Left ventricle myocardium superior (tissue), 1 donor: ENCODE results near the gene BAG1. TPM values are rescaled to one million over a fixed set of nuclear protein-coding genes. Genes with fewer than 3 reads are reported as not detected.

Source experiments
- ATAC-seq: fragments of 200-7000 bp; cut with Tn5 transposase; one replicate; pipeline ENCODE4 v1.9.1; 2020; ENCODE audit warnings: mild to moderate bottlenecking, moderate library complexity
- DNase-seq: peaks from one replicate; pipeline ENCODE4 v3.0.0-alpha.2; 2020
- intact Hi-C: fragments of 100-400 bp; cut with micrococcal nuclease; formaldehyde crosslinking; loops from one replicate; pipeline ENCODE4 v1.11.0; 2022
- total RNA-seq: library from RNA; stranded (reverse); fragmentation: NEBNext Ultra II Directional; extraction: Animal tissue kit (Norgen Biotek cat#: 25700); gene quantifications from one replicate; pipeline ENCODE4 v1.2.1, GENCODE V29; 2021
- donor health status: DM: no; HTN: yes; CAD: no; lungs with severe emphysema.

BAG1 gene
- total RNA-seq, 1 donor from 2014 or later = 161 TPM

- DNase-seq (no peak), ATAC-seq (no peak)
- intact Hi-C loops = no loop called here
These were observed 22.6 kb upstream of the BAG1 start for GRCh38 chr9:33287087-33287490.

- ATAC-seq = no peak
- no peak for DNase-seq
- intact Hi-C loops = no loop called here
These were observed 21.0 kb upstream of the BAG1 start for GRCh38 chr9:33285502-33285901.

DNA sequence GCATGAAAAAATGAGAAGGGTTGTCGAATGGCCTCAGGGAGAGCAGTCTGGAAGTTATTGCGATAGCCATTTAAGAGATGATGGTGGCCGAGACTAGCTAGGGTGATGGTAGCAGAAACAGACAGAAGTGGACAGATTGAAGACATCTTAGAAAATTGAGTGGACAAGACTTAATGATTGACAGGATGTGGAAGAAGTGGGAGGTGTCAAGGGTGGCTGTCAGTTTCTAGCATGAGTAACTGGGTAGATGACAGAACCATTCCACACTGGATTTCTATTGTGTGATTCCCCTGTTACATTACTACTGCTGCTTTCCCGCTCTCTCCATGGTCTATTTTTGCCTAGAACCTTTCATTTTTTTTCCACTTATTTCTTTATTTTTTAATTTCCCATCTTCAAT is 13.0 kb upstream of the BAG1 start:
- intact Hi-C loops = no loop called here
- ATAC-seq (no peak), DNase-seq (no peak)

- intact Hi-C loops = no loop called here
- ATAC-seq (no peak), DNase-seq (no peak)
These were observed 9.4 kb upstream of the BAG1 start for GRCh38 chr9:33273972-33274328.

DNA sequence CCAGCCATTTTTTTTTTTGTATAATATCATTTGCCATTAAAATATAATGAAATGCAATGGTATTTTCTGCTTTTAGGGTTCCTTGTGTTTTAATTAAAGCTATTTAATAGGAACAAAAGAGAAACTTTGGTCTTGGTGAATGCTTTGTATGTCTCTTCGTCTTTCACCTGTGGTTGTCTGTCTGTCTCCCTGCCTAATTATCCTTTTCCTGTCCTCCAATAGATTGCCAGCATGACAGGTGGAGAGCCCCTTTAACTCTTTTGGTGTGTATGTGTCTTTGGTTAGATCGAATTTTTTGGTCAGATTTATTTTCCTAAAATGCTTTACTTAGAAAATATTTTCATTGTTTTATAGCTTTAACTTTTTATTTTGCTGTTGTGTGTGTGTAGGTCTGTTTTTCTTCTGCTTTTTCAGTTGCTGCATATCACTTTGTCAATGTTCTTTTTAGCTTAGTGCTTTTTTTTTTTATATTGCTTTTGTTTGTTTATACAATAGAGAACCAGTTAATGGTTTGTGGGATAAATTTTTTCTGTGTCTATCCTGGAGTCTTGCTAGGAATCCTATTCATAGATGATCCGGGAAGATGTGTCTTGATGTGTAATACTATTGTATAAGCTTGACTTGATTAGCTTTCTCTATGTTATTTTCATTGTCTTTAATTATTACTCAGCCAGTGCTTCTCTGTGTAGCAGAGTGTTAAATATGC is 8.9 kb upstream of the BAG1 start:
- ATAC-seq (no peak), DNase-seq (no peak)
- intact Hi-C loops = no loop called here

GRCh38 chr9:33272061-33272460 is 7.6 kb upstream of the BAG1 start:
- intact Hi-C loops = no loop called here
- no peak for ATAC-seq
- no peak for DNase-seq

GRCh38 chr9:33270146-33270545 is 5.6 kb upstream of the BAG1 start:
- no peak for ATAC-seq
- no peak for DNase-seq
- intact Hi-C loops = no loop called here

DNA sequence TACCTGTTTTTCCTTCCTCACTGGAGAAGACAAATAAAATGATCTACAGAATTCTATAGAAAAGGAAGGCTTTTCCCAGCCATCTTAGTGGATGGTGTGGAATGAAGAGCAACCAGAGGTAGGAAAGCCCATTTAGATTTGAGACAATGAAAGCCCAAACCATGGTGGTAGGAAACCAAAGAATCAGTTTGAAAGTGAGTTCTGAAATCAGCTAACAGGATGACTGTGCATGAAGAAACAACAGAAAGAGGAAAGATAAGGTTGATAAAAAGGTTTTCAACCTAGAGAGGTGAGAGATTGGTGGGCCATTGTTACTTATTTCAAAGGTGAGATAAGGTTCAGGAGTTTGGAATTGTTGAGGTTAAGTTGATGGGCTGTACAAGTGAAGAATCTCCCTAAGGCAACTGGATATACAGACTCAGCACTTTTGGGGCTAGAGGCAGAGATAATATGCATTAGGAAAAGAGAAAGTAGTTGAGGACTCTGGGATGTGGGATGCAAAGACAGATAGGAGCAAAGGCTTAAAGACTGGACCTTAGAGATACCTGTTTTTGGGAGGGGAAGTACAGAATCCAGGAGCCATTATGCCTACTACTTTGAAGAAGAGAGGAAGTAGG is 2.8 kb upstream of the BAG1 start:
- no peak for DNase-seq
- ATAC-seq = no peak
- intact Hi-C loops = no loop called here

- DNase-seq = no peak
- intact Hi-C loops = no loop called here
- peak; percentile 0 for ATAC-seq
These were observed 830 bp upstream of the BAG1 start for GRCh38 chr9:33265211-33265865.

DNA sequence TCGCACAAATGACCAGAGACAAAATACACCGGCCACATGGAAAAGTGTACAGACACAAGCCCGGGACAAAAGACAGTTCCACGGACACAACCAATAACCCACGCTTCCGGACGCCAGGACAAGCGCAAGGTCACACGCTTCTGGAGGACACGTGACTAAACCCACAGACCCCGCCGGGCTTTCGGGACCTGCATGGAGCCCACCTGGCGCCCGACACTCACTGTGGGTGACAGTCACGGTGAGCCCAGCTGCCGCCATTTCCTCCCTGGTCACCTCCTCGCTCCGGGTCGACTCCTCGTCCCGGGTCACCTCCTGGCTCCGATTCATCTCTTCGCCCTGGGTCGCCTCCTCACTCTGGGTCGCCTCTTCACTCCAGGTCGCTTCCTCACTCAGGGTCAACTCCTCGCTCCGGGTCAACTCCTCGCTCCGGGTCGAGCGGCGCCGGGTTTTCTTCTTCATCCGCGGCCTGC is 470 bp downstream of the BAG1 start:
- peak; percentile 32 for ATAC-seq
- intact Hi-C loops = no loop called here
- peak; percentile 68 for DNase-seq

- DNase-seq (peak; percentile 35), ATAC-seq (peak; percentile 6)
- intact Hi-C loops = no loop called here
These were observed 1.1 kb downstream of the BAG1 start for GRCh38 chr9:33263131-33264002.

DNA sequence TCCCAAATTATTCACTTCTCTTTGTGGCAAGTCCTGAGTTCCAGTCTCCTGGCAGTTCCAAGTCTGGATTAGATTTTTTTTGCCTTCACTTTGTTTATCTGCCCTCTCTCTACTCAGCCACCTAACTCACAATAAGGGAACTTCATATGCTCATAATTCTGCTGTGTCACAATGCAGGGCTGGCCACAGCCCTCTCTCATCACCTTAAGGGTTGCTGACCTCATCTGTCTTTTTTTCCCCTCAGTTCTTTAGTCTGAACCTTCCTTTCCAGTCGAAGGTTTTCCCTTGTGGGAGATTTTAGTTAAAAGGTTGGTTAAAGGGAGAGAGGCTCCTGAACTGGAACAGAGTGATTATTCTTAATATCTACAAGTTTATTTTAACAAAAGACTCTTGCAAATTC is 4.1 kb downstream of the BAG1 start:
- ATAC-seq (no peak), DNase-seq (no peak)
- intact Hi-C loops = no loop called here

GRCh38 chr9:33257276-33257675 is 7.2 kb downstream of the BAG1 start:
- ATAC-seq (peak; percentile 60), DNase-seq (no peak)
- intact Hi-C loops = no loop called here

- ATAC-seq = no peak
- intact Hi-C loops = no loop called here
- DNase-seq = no peak
These were observed 8.3 kb downstream of the BAG1 start for GRCh38 chr9:33256236-33256635.

DNA sequence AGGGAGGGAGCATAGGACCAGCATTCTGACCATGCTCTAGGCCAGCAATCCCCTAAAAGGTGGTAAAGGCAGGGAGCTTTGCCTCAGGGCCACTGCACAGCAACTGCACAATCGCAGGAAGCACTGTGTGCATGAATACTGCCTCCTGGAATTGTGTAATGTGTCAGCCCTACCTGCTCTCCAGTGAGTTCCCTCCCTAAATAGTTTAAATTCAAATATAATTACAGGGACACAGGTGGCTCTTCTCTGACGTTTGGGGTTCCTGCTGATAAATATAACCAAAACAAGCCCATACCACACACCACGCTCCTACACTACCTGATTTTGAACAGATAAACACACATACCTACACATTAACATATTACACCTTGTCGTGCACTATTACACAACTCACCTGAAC is 9.0 kb downstream of the BAG1 start:
- intact Hi-C loops = no loop called here
- no peak for ATAC-seq
- no peak for DNase-seq

DNA sequence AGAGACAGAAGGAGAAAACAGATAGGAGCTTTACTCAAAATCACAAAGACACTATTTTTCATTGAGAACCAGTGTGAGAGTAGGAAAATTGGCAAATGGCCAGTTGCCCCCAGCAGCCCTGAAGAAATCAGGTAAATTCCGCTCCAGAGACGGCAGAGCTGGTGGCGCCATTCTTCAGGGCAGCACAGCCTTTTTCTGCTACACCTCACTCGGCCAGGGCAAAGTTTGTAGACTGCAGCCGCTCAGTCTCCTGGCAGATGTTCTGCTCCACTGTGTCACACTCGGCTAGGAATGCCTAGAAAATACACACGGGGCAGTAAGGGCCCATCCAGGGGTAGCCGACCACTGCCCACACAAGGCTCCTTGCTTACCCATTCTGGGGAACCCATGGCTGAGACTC is 9.5 kb downstream of the BAG1 start:
- DNase-seq (no peak), ATAC-seq (no peak)
- intact Hi-C loops = no loop called here

DNA sequence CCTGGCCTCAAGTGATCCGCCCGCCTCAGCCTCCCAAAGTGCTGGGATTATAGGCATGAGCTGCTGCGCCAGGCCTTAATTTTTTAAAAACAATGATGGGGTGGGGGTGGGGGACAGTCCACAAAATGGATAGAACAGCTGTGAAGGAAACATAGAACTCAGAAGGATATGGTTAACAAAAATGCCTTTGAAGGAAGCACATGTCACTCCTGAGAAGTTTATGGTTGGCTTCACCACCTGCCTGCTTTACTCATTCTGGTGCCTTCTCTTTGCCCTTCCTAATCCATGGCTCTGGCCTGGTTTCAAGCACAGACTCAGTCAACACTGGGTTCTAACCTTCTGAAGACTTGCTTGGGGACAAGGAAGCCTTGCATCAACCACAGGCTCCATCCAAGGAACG is 10.3 kb downstream of the BAG1 start:
- intact Hi-C loops = no loop called here
- no peak for DNase-seq

GRCh38 chr9:33250458-33250995 is 14.0 kb downstream of the BAG1 start:
- ATAC-seq (no peak), DNase-seq (no peak)
- intact Hi-C loops = no loop called here

More for the DNA sequence above, 10.3 kb downstream of the BAG1 start:
- no peak for ATAC-seq

DNA sequence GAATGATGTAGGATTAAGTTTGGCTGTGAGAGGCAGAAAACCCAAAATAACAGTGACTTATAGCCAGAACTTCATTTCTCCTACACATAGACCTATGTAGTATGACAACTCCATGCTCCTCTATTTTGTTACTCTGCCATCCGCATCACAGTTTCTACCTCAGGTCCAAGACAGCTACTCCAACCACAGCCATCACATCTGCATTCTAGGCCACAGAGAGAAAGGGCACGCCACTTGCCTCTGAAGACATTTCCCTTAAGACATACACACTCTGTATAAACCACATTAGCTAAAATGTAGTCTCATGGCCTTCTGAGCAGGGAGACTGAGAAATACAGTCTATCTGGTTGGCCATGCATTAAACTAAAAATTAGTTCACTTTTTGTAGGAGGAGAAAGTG is 14.5 kb downstream of the BAG1 start:
- ATAC-seq (no peak), DNase-seq (no peak)
- intact Hi-C loops = no loop called here
